Vagina (tissue), 2 donors: ENCODE results near the gene WWOX.

Source experiments
- POLR2A ChIP-seq, 2 donors: fragments of 450-650 bp; IDR thresholded peaks; one replicate each; pipeline ENCODE4 v1.6.1; 2017; ENCODE audit warnings: antibody characterized with exemption in 2 of 2, mild to moderate bottlenecking in 2 of 2, moderate library complexity in 2 of 2
- POLR2AphosphoS5 ChIP-seq, 2 donors: sonication (generic); formaldehyde crosslinking; IDR thresholded peaks; one replicate each; pipeline ENCODE4 v1.9.0; 2017; ENCODE audit warnings: antibody characterized with exemption in 2 of 2, mild to moderate bottlenecking in 2 of 2, low read depth in 1 of 2; ENCODE audit not compliant: insufficient read depth in 1 of 2
- TF ChIP-seq, protein P1 (sequence below), 3 experiments: fragments of 450-650 bp in 2 of 3; fragments of 200-600 bp in 1 of 3; sonication (generic) in 1 of 3; IDR thresholded peaks; one replicate each; pipeline ENCODE4 v1.5.1; 2017 to 2019; ENCODE audit warnings: antibody characterized with exemption in 3 of 3, mild to moderate bottlenecking in 2 of 3, moderate library complexity in 2 of 3

- TF ChIP-seq POLR2A (IDR thresholded peaks at IDR 0.05) = no peak
- TF ChIP-seq, protein P1, sequence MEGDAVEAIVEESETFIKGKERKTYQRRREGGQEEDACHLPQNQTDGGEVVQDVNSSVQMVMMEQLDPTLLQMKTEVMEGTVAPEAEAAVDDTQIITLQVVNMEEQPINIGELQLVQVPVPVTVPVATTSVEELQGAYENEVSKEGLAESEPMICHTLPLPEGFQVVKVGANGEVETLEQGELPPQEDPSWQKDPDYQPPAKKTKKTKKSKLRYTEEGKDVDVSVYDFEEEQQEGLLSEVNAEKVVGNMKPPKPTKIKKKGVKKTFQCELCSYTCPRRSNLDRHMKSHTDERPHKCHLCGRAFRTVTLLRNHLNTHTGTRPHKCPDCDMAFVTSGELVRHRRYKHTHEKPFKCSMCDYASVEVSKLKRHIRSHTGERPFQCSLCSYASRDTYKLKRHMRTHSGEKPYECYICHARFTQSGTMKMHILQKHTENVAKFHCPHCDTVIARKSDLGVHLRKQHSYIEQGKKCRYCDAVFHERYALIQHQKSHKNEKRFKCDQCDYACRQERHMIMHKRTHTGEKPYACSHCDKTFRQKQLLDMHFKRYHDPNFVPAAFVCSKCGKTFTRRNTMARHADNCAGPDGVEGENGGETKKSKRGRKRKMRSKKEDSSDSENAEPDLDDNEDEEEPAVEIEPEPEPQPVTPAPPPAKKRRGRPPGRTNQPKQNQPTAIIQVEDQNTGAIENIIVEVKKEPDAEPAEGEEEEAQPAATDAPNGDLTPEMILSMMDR (IDR thresholded peaks at IDR 0.05) = no peak
- no peak for TF ChIP-seq POLR2AphosphoS5 (IDR thresholded peaks at IDR 0.05; ENCODE audit: insufficient read depth in 1 of 2, low read depth in 1 of 2)
Observed at GRCh38 chr16:78480588-78480987, 381.1 kb downstream of the WWOX start.
